ENCODE results near the gene APCDD1.
"Not testable (repeated sequence)": the region's sequence is repeated elsewhere in the genome, so short reads cannot be mapped to it uniquely, and the experiment has no call there.

Gene APCDD1

DNA sequence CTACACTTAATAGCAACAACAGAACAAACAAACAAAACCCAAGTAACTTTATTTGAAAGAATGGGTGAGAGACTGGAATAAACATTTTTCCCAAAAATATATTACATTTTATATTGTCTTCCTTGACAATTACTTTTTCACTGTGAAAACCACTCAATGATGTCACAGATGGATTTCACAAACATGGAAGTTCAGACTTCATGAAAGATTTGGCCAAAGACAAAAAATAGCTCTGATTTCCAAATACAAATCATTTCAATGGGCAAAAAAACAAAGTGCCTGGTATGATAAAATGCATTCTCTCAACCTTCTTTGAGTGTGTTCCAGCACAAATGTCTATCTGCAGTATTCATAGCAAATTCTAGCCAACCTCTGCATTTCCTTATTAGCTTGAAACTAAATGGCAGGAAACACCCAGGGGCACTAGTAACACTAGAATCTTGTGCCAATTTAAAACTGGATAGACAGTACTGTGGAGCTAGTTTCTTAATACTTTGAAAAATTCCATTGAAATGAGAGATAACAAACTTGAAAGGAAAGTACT is 42.8 kb downstream of the APCDD1 start:
- no peak for FAIRE-seq

DNA sequence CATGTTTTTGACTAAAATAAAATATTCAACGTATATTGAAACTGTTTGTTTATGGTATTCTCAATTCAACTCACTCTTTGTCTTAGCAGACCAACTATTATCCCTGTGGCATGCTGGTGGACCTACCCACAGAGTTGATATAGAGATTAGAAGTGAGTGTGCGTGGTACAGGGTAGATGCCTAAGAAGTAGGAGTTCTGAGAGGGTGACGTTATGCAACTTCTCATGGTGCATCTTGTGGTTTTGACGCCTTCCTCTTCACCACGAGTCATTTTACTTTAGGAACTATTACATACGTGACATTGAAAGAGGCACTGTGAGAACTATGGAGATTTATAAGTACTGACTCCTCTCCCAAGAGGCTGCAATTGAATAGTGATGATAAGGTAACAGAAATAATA is 44.8 kb downstream of the APCDD1 start:
- no peak for FAIRE-seq

DNA sequence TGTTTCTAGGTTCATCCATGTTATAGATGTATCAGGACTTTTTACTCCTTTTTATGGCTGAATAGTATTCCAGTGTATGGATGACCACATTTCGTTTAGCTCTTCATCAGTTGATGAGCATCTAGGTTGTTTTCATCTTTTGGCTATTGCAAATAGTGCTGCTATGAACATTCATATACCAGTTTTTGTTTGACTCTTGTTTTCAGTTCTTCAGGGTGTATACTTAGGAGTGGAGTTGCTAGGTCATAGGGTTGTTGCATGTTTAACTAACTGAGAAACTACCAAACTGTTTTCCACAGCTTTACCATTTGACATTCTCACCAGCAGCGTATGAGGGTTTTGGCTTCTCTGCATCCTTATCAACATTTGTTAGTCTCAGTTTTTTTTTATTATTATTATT is 45.6 kb downstream of the APCDD1 start:
- no peak for FAIRE-seq

DNA sequence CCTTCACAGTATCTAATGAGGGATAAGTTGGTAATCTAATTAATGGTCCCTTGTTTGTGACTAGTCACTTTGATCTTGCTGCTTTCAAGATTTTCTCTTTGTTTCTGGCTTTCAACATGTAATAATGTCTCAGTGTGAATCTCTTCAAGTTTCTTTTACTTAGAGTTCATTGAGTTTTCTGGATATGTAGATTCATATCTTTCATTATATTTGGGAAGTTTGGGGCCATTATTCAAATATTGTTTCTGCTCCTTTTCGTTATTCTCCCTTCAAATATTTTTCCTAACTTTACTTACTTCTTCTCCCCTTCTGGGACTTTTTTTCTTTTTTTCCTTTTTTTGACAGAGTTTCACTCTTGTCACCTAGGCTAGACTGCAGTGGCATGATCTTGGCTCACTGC is 50.3 kb downstream of the APCDD1 start:
- FAIRE-seq: no peak

GRCh38 chr18:10505892-10506291 is 51.5 kb downstream of the APCDD1 start:
- FAIRE-seq: not testable (repeated sequence)

DNA sequence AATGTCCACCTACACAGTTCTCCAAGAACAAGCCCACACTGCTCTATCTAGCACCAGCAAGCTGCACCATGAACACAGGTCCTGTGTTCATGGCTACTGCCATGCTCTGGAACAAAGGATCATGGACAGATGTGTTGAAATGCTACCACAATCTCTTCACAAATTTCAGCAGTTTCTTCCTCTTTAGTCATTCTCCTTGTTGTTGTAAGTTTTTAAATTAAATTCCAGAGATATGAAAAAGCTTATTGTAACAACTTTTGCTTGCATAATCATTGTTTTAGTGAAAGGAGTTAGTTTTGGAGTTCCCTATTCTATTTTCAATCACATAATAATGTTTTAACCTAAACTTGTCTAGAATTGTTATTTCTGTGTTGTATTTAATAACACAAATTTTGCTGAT is 54.2 kb downstream of the APCDD1 start:
- FAIRE-seq: no peak

DNA sequence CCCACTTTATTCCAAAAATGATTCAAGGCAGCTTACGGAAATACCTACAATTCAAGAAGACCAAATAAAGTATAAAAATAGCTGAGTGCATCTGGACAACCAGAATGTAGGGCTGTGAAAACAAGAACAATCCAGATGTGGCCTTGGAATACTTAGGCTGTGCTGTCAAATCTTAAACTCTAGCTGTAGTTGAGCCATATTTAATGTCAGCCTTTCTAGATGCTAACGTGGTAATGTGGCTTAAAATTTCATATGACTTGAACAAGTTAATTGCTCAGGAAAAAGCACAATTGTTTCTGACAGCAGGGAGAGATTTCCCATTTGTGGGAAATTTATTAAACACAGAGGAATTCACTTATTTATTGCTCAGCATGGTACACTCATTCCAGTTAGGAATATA is 56.8 kb downstream of the APCDD1 start:
- FAIRE-seq: no peak

GRCh38 chr18:10514082-10514481 is 59.6 kb downstream of the APCDD1 start:
- no peak for FAIRE-seq

DNA sequence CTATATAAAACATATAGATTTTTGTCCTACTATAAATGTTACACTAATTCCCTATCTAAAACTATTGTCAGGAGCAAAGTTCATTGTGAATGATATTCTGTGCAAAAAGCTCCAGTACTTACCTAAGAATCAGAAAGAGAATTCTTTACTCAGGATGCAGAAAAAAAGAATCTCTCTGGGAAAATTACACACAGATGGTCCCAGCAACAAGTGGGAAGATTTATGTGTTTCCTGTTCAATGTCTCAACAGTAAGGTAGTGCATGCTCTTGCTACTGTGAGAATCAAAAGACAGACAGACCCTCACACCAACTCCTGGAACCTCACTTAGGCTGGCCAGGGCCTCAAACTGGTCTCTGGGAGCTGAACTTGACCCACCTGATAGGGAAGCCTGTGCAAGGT is 60.2 kb downstream of the APCDD1 start:
- FAIRE-seq: no peak

DNA sequence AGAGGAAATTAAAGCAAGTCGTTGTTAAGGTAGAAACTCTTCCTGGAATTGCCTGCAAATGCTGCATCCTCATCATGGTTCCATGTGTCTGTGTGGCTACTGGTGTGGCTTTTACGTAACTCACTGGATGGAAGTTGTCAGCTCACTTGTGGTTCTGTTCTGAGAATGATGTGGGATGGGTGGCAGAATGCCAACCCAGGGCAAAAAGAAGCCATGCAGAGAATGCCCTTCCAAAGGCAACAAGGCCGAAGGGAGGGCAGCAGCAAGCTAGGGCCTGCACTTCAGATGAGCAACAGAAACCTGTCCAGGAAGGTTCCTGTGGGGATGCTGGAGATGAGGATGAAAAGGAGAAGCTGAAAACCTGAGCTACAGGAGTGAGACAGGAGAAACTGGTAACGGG is 61.0 kb downstream of the APCDD1 start:
- FAIRE-seq: no peak

DNA sequence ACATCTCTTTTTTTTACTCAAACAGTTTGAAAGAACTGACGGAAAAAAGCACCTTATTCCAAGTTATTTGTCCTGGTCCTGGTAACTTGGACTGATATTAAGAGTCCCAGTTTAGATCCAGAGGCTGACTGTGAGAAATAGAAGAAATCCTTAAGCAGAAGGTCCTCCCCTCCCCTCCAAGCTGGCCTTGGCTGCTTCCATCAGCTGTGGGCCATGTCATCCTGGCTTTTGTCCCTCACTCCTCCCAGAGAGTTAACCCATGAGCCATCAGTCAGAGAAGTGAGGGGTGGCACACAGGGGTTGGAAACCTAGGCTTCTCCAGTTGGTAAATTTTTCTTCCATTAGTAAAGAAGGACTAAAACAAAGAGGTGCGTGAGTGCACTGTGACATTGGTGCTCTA is 61.6 kb downstream of the APCDD1 start:
- FAIRE-seq: no peak

DNA sequence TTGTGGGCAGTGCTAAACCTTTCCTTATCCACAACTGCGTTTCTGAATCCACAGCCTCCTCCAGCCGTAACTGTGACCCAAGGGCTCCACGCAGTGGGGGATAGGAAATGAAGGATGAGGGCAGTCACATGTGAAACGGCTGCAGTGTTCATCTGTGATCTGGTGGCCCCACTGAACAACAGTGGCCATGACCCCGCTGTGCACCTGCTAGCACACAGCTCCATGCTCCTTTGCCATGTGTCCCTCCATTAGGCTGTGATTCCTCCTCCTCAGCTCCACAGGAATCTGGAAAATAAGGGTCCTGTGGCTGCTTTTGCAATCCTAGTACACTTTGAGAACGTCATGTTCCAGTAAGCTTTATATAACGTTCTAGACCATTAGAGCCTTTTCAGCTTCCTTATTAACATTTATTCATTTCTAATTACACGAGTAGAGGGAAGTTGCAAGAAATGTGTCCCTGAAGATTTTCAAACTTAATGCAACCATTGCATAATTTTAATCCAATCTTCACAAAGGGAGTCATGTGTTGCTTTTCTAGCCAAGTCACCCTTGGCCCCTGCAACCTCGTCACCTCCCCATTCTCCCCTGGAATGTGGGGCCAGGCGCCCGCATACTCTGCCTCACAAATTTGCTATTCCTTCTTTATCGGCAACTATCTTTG is 64.3 kb downstream of the APCDD1 start:
- no peak for FAIRE-seq

GRCh38 chr18:10519366-10519765 is 64.9 kb downstream of the APCDD1 start:
- no peak for FAIRE-seq

DNA sequence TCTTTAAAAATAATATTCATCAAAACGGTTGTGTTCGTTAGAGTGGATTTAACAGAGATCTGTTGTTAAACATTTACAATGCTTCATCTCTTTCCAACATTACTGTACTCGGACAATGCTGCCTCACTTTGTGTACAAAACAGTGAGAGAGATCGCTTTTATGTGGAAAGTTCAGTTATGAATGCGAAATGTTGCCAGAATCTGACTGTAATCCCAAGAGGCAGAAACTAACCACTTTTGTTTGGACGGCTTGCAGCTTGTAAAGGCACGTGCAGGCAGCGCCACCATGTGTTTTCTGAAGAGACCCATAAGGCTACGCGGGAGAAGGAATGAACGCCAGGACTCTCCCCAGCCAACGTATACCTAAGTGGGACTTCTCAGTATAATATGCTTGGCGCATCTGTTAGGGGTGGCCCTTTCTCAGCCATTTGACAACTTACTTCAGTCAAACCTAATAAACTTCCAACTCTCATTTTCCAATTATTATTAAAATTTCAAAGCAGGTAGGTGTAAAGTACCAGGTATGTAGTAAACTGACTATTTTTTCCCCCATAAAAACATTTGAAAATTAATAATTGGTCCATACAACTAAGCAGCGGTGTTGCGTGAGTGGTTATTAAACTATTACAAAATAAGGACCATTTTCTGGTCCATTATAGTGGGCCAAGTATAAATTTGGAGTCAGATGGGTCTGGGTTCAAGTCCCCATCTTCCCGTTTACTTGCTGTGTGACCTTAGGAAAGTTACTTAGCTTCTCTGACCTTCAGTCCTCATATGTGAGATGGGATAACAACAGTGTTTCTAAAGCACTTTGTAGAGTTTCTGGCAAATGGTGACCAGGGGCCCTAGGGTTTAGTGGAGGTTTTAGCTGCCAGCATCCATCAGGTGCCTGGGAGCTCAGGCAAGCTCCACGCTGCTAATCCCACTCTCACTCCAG is 65.8 kb downstream of the APCDD1 start:
- peak; percentile 79 for FAIRE-seq

DNA sequence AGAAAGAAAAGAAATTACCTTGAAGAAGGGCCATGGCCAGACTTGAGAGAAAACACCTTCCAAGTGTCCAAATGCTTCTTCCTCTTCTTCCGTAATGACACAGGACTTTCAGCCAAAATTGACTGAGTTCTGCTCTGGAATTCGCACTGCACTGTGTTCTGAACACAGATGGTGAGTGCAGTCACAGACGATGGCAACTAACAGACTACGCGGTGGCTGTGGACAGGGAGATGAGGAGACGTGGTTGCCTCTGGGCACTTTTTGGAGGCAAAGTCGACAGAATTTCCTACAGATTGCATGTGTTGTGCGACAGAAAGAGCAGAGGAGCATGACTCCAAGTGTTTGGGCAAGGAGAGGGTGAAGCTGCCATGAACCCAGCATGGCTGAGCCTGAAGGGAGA is 67.1 kb downstream of the APCDD1 start:
- no peak for FAIRE-seq

- no peak for FAIRE-seq
Measured at GRCh38 chr18:10522574-10522973, 68.1 kb downstream of the APCDD1 start.

DNA sequence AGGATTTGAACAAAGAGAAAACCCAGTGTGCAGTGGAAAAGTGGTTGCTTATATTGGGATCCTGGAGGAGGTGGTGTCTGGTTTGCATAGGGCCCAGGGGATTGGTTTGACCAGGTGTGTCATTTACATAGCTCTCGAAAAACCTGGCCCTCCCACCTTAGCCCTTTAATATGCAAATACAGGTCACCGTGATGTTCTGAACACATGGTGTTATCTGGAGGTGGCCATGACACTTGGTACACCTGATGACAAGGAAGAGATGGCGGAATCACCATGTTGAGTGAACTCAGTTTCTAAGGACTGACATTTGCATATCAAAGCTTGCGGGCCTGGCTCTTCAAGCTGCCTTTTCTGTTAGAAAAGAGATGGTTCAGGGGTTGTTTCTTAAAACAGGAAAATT is 69.1 kb downstream of the APCDD1 start:
- FAIRE-seq: no peak

GRCh38 chr18:10524507-10525370 is 70.3 kb downstream of the APCDD1 start:
- peak; percentile 62 for FAIRE-seq

- FAIRE-seq: no peak
Measured at GRCh38 chr18:10525371-10525691, 70.9 kb downstream of the APCDD1 start.

- peak; percentile 5 for FAIRE-seq
Measured at GRCh38 chr18:10525697-10526560, 71.5 kb downstream of the APCDD1 start, which contains the start of gene NAPG. Gene NAPG, plus strand, starts transcription at chr18:10526027. Its CDS starts 76 bp downstream, at chr18:10526103.

DNA sequence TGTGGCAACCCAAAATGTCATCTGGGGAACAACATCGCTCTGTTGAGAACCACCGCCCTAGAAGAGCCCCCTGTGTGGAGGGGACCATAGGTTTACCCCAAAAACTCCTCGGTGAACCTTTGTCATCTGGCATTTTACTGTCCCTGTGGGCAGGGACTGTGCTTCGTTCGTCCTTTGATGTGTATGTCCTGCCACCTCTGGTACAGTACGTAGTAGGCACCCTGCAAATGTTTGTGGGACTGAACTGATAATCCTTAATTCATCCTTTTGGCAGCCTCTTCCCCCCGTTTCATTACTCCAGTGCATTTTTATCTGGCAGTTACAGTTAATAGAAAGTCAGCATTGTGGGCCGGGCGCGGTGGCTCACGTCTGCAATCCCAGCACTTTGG is 72.1 kb downstream of the APCDD1 start:
- FAIRE-seq: no peak

- FAIRE-seq: no peak
Measured at GRCh38 chr18:10528439-10528838, 74.0 kb downstream of the APCDD1 start.
